Natural killer cell (primary cell): ENCODE results near the gene RBM19. TPM values are rescaled to one million over a fixed set of nuclear protein-coding genes. Genes with fewer than 3 reads are reported as not detected.

Experiments
- ATAC-seq, 3 donors: fragments of 150-1000 bp in 2 of 3; fragments of 200-7000 bp in 1 of 3; cut with Tn5 transposase; 1 replicate in 1 of 3; 2 replicates in 2 of 3; pipeline ENCODE4 v1.10.0; 2021; ENCODE audit warnings: mild to moderate bottlenecking in 2 of 3, moderate library complexity in 2 of 3
- DNase-seq, 2 donors: peaks; one replicate each; pipeline versions ENCODE4 v3.0.0 to v3.0.0-alpha.2; 2013 to 2021; ENCODE audit warnings: mixed read lengths in 1 of 2
- H3K27ac ChIP-seq: one replicate; pipeline ENCODE4 v1.5.1; 2013; ENCODE audit warnings: mild to moderate bottlenecking, low read length
- H3K27me3 ChIP-seq: one replicate; pipeline ENCODE4 v1.6.1; 2013; ENCODE audit warnings: low read length; ENCODE audit not compliant: control insufficient read depth, insufficient read depth
- H3K36me3 ChIP-seq: one replicate; pipeline ENCODE4 v1.6.1; 2013; ENCODE audit warnings: low read length; ENCODE audit not compliant: control insufficient read depth, insufficient read depth
- H3K4me1 ChIP-seq: one replicate; pipeline ENCODE4 v1.6.1; 2013; ENCODE audit warnings: low read length; ENCODE audit not compliant: control insufficient read depth, insufficient read depth
- H3K4me3 ChIP-seq: one replicate; pipeline ENCODE4 v1.5.1; 2013; ENCODE audit warnings: low read length
- H3K9me3 ChIP-seq: one replicate; pipeline ENCODE4 v1.6.1; 2013; ENCODE audit warnings: low read length; ENCODE audit not compliant: control insufficient read depth, insufficient read depth
- H3K27ac Mint-ChIP-seq, 2 donors: one replicate each; pipeline ENCODE4 v1.8.0; 2022; ENCODE audit warnings: mild to moderate bottlenecking in 2 of 2, mixed read lengths in 2 of 2, moderate library complexity in 1 of 2
- H3K27me3 Mint-ChIP-seq, 2 donors: one replicate each; pipeline ENCODE4 v1.8.0; 2022; ENCODE audit warnings: low read depth in 2 of 2, mixed read lengths in 2 of 2
- H3K36me3 Mint-ChIP-seq: one replicate; pipeline ENCODE4 v1.8.0; 2022; ENCODE audit warnings: mixed read lengths
- H3K4me1 Mint-ChIP-seq, 2 donors: one replicate each; pipeline ENCODE4 v1.8.0; 2022; ENCODE audit warnings: mixed read lengths in 2 of 2
- H3K4me3 Mint-ChIP-seq: one replicate; pipeline ENCODE4 v1.8.0; 2022; ENCODE audit warnings: mild to moderate bottlenecking, moderate library complexity, mixed read lengths
- H3K9me3 Mint-ChIP-seq, 2 donors: one replicate each; pipeline ENCODE4 v1.8.0; 2022; ENCODE audit warnings: mixed read lengths in 2 of 2
- WGBS: methylation state at CpG from one replicate; pipeline ENCODE4 v1.1.7; 2013; ENCODE audit warnings: missing lambda C conversion rate; ENCODE audit not compliant: insufficient coverage; 5-methylcytosine and 5-hydroxymethylcytosine counted together
- intact Hi-C: fragments of 100-400 bp; cut with micrococcal nuclease; formaldehyde crosslinking; loops from one replicate; pipeline ENCODE4 v1.14.2; 2022
- total RNA-seq, 4 donors: library from RNA; stranded (reverse); fragments of 120-200 nt in 1 of 4; gene quantifications; one replicate each; pipeline versions ENCODE4 v1.2.3 to v1.2.4, GENCODE V29; 2013 to 2022
- TF ChIP-seq, protein P1 (sequence below): fragments of 200-600 bp; IDR thresholded peaks from one replicate; pipeline ENCODE4 v1.8.0; 2022; ENCODE audit warnings: antibody characterized with exemption

The RBM19 gene
- total RNA-seq, 3 donors from 2014 or later (not counting 1 experiment from before 2014, with no cell fraction given) = 49.9 to 70.6 (median 60.9) TPM

DNA sequence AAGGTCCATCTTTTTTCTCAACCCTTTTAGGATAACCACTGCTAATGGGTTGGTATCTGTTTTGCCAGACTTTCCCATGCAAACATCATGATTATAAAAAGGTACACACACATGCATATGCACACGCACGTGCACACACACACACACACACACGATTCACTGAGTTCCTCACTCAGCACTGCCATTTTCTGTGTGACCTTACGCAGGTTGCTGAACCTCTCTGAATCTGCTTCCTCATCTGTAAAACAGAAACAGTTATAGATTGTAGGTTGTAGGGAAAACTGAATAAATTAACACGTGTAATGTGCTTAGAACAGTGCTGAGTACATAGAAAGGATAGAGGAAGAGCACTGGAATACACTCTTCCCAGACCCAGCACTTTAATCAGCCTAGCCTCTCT lies 182.3 kb downstream of the RBM19 start:
- DNase-seq = no peak
- Histone ChIP-seq H3K4me1 (no peaks in the 10 kb centered on the region), H3K4me3 (no peak overlapping the region), H3K36me3 (no peaks in the 10 kb centered on the region), H3K27ac (no peak overlapping the region), H3K27me3 (no peaks in the 10 kb centered on the region), H3K9me3 (no peaks in the 10 kb centered on the region)
- 85% methylated on average over 4 of the region's 5 CpGs for WGBS
- H3K27ac Mint-ChIP-seq = no peak overlapping the region
- TF ChIP-seq, protein P1, sequence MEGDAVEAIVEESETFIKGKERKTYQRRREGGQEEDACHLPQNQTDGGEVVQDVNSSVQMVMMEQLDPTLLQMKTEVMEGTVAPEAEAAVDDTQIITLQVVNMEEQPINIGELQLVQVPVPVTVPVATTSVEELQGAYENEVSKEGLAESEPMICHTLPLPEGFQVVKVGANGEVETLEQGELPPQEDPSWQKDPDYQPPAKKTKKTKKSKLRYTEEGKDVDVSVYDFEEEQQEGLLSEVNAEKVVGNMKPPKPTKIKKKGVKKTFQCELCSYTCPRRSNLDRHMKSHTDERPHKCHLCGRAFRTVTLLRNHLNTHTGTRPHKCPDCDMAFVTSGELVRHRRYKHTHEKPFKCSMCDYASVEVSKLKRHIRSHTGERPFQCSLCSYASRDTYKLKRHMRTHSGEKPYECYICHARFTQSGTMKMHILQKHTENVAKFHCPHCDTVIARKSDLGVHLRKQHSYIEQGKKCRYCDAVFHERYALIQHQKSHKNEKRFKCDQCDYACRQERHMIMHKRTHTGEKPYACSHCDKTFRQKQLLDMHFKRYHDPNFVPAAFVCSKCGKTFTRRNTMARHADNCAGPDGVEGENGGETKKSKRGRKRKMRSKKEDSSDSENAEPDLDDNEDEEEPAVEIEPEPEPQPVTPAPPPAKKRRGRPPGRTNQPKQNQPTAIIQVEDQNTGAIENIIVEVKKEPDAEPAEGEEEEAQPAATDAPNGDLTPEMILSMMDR = no peak
- no peaks in the 10 kb centered on the region for H3K36me3 Mint-ChIP-seq
- H3K9me3 Mint-ChIP-seq = peaks cover 0 to 4% of the 10 kb centered on the region in 2 donors
- peak in 1 of 3 donors; percentile 10 for ATAC-seq
- H3K27me3 Mint-ChIP-seq = peaks cover 14 to 57% of the 10 kb centered on the region in 2 donors
- intact Hi-C loops = no loop called here
- no peak overlapping the region for H3K4me3 Mint-ChIP-seq
- H3K4me1 Mint-ChIP-seq = no peaks in the 10 kb centered on the region

DNA sequence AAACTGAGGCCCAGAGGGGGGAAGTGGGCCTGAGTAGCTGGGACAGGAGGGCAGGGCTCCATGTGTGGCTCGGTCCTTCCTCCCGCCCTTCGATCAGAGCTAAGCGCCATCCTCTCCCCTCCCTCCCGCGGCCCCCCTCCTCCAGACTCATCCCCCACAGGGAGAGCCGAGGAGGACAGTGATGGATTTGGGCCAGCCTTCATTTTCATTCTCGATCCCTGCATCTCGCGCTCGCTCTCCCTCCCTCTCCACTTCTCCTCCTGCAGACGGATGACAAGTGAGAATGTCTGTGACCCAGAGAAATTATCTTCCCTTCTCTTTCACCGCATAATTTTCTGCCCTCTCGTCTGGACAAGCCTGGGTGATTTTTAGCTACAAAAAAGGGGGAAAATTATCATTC lies 183.3 kb downstream of the RBM19 start:
- WGBS = 46% methylated on average over 13 of the region's 14 CpGs
- ATAC-seq = no peak
- no peaks in the 10 kb centered on the region for H3K36me3 ChIP-seq
- no peak overlapping the region for H3K27ac ChIP-seq
- H3K4me3 Mint-ChIP-seq = no peak overlapping the region
- H3K36me3 Mint-ChIP-seq = no peaks in the 10 kb centered on the region
- DNase-seq = no peak
- no peaks in the 10 kb centered on the region for H3K9me3 ChIP-seq
- peaks cover 0 to 2% of the 10 kb centered on the region in 2 donors for H3K9me3 Mint-ChIP-seq
- no peaks in the 10 kb centered on the region for H3K27me3 ChIP-seq
- H3K4me3 ChIP-seq = no peak overlapping the region
- H3K27ac Mint-ChIP-seq = no peak overlapping the region
- no peaks in the 10 kb centered on the region for H3K4me1 Mint-ChIP-seq
- H3K4me1 ChIP-seq = no peaks in the 10 kb centered on the region
- TF ChIP-seq, protein P1 = no peak
- peaks cover 14 to 57% of the 10 kb centered on the region in 2 donors for H3K27me3 Mint-ChIP-seq
- intact Hi-C loops = no loop called here

DNA sequence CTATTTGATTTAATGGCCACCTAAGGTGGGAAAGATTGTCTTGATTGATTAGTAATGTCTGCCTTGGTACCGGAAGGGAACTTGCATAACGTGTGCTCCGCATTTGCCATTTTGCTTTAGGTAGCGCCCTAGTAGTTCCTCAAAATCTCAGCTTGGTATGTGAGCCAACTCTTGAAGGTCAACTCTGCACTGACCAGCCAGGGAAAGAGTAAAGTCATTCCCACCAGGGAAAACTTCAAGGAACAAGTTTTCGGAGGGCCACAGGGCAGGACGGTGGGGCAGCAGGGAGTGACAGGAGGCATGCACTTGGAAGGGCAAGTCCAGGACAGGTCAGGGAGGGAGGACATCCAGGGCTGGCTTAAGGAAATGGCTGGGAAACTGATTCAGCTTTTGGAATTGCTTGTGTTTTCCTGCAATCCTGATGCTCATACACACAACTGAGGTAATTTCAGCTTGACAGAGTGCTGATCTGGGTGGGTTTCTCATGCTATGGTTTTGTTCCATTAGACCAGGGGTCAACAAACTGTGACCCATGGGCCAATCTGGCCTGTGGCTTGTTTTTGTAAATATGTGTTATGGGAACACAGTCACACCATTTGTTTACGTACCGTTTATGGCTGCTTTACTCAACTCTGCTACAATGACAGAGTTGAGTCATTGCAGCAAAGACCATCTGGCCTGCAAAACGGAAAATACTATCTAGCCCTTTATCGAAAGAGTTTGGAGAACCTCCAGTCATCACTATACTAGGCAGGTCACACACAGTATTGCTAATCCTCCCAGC lies 184.5 kb downstream of the RBM19 start:
- H3K9me3 ChIP-seq = no peaks in the 10 kb centered on the region
- peaks cover 14 to 45% of the 10 kb centered on the region in 2 donors for H3K27me3 Mint-ChIP-seq
- no peak overlapping the region for H3K4me3 Mint-ChIP-seq
- no peak overlapping the region for H3K4me3 ChIP-seq
- H3K27ac Mint-ChIP-seq = no peak overlapping the region
- H3K27ac ChIP-seq = no peak overlapping the region
- intact Hi-C loops = no loop called here
- TF ChIP-seq, protein P1 = no peak
- no peaks in the 10 kb centered on the region for H3K36me3 Mint-ChIP-seq
- no peaks in the 10 kb centered on the region for H3K9me3 Mint-ChIP-seq
- no peaks in the 10 kb centered on the region for H3K27me3 ChIP-seq
- no peak for ATAC-seq
- no peaks in the 10 kb centered on the region for H3K4me1 ChIP-seq
- DNase-seq = no peak
- no peaks in the 10 kb centered on the region for H3K4me1 Mint-ChIP-seq
- WGBS = 65% methylated on average over 10 of the region's 10 CpGs
- H3K36me3 ChIP-seq = no peaks in the 10 kb centered on the region

DNA sequence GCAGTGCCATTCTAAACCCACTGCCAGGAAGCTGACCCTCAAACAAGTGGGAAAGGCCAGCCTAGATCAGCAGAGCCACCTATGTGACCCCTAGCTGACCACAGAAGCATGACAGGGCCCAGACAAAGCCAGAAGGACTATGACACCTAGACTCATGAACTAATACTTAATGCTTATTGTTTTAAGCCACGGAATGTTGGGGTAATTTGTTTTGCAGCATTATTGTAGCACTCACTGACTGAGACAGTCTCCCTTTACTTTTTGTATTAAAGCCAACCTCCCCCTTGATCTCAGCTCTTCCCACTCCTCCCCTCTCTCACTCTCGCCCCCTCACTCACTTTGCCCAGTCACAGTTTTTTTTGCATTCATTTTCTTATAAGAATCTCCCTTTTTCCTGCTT lies 186.4 kb downstream of the RBM19 start:
- Histone ChIP-seq H3K27me3 (no peaks in the 10 kb centered on the region), H3K36me3 (no peaks in the 10 kb centered on the region), H3K9me3 (no peaks in the 10 kb centered on the region), H3K4me3 (no peak overlapping the region), H3K4me1 (no peaks in the 10 kb centered on the region), H3K27ac (no peak overlapping the region)
- WGBS = 94% methylated on average over 2 of the region's 2 CpGs
- Mint-ChIP-seq H3K4me1 (no peaks in the 10 kb centered on the region), H3K27ac (no peak overlapping the region), H3K9me3 (no peaks in the 10 kb centered on the region), H3K4me3 (no peak overlapping the region), H3K27me3 (peaks cover 11 to 48% of the 10 kb centered on the region in 2 donors), H3K36me3 (no peaks in the 10 kb centered on the region)
- ATAC-seq (no peak), DNase-seq (no peak)
- intact Hi-C loops = no loop called here
- TF ChIP-seq, protein P1 = no peak
